Naive thymus-derived CD8-positive, alpha-beta T cell (primary cell): ENCODE results near the gene SCIN. TPM values are rescaled to one million over a fixed set of nuclear protein-coding genes. Genes with fewer than 3 reads are reported as not detected.

Experiments
- ATAC-seq, 2 donors: fragments of 150-1000 bp; cut with Tn5 transposase in 1 of 2; sonication (Bioruptor Pico), chemical (Tn5 transposase) in 1 of 2; 1 replicate in 1 of 2; 2 replicates in 1 of 2; pipeline ENCODE4 v1.10.0; 2021; ENCODE audit warnings: mild to moderate bottlenecking in 2 of 2, moderate library complexity in 2 of 2
- POLR2A ChIA-PET: fragments of 350-600 bp; sonication (Branson Sonifier 250); formaldehyde crosslinking; loops from one replicate; lab custom pipeline; 2021; ENCODE audit warnings: antibody characterized with exemption; lab: Charles Lee
- DNase-seq, 10 donors: peaks; one replicate each; pipeline versions ENCODE4 v3.0.0 to v3.0.0-alpha.2; 2020 to 2022
- H3K27ac Mint-ChIP-seq, 10 donors: one replicate each; pipeline ENCODE4 v1.8.0; 2020 to 2022; ENCODE audit warnings: mild to moderate bottlenecking in 10 of 10, mixed read lengths in 10 of 10, moderate library complexity in 4 of 10, inconsistent platforms in 1 of 10
- H3K27me3 Mint-ChIP-seq, 5 donors: one replicate each; pipeline ENCODE4 v1.8.0; 2021 to 2022; ENCODE audit warnings: mixed read lengths in 5 of 5
- H3K36me3 Mint-ChIP-seq, 3 donors: one replicate each; pipeline ENCODE4 v1.8.0; 2020 to 2022; ENCODE audit warnings: mixed read lengths in 3 of 3, mild to moderate bottlenecking in 2 of 3, inconsistent platforms in 1 of 3
- H3K4me1 Mint-ChIP-seq, 4 donors: one replicate each; pipeline ENCODE4 v1.8.0; 2021 to 2022; ENCODE audit warnings: mixed read lengths in 4 of 4
- H3K4me3 Mint-ChIP-seq, 10 donors: one replicate each; pipeline ENCODE4 v1.8.0; 2020 to 2022; ENCODE audit warnings: mild to moderate bottlenecking in 10 of 10, mixed read lengths in 10 of 10, moderate library complexity in 6 of 10, inconsistent platforms in 1 of 10
- H3K9me3 Mint-ChIP-seq, 9 donors: one replicate each; pipeline ENCODE4 v1.8.0; 2020 to 2022; ENCODE audit warnings: mixed read lengths in 9 of 9, mild to moderate bottlenecking in 3 of 9, inconsistent platforms in 1 of 9, moderate library complexity in 1 of 9
- polyA plus RNA-seq, 3 donors: library from polyadenylated mRNA; unstranded; fragments of 300-500 nt; fragmentation: Illumina TruSeq; gene quantifications; one replicate each; pipeline ENCODE4 v1.2.3, GENCODE V29; 2021
- total RNA-seq, 8 experiments: library from RNA in 2 of 8; stranded (reverse) in 2 of 8; gene quantifications; one replicate each; pipeline ENCODE4 v1.2.3 and lab custom pipeline; 2021 to 2026

The SCIN gene
- total and polyA plus RNA-seq, 5 experiments from 2014 or later = 0.10 to 0.41 (median 0.38) TPM; not detected in 2

DNA sequence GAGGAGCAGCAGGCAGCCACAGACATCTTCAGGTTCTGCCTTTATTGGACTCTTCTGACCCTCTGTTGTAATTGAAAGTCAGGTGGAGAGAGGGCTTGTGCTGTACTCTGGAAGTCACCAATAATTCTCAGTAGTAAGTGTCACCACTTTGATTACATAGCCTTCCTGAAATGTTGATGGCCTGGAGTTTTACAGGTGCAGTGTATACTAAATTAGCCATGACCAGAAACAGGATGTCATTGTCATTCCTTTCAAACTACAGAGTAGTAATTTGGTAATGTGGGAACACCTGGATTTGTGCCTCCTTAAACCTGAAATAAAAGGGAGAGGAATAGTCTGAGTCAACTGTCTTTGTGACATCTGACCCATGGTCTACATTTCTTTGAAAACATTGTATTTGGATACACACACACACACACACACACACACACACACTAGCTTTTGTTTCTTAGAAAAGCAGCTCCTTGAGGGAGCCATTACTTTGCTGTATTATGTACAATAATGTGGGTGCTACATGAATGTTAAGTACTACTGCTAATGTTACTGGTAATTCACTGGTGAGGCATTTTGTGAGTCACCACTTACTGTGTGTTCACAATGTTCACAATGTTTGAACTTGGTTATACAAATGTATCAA, 136.5 kb downstream of the SCIN start:
- DNase-seq (no peak), ATAC-seq (no peak)
- POLR2A ChIA-PET = interaction anchor here (1.0 kb wide), 1 partner anchor 9 kb away, joined by 3 read pairs; no protein-coding TSS in a partner anchor
- Mint-ChIP-seq H3K27me3 (no peaks in the 10 kb centered on the region), H3K27ac (no peak overlapping the region), H3K4me3 (no peak overlapping the region), H3K36me3 (peaks cover 0 to 4% (median 0%) of the 10 kb centered on the region in 3 donors), H3K4me1 (no peaks in the 10 kb centered on the region), H3K9me3 (peaks cover 0 to 2% (median 0%) of the 10 kb centered on the region in 9 donors)

DNA sequence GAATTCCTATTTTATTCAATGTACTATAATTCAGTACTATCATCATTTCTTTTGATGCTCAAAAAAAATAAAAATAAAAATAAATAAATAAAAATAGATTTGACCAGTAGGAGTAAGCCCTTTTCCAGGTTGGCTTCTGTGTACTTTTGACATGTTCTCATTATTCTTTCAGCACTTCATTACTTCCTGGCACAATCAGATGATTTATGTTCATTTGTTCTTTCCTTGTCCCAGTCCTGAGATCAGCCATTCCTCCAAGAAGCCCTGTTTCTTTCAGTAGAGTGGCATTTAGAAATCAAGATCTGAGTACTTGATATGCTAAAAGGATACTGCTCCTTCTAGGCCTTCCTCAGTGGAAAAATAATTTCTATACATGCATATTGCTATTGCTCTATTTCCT, 137.8 kb downstream of the SCIN start:
- Mint-ChIP-seq H3K36me3 (peaks cover 0 to 4% (median 0%) of the 10 kb centered on the region in 3 donors), H3K4me3 (no peak overlapping the region), H3K9me3 (no peaks in the 10 kb centered on the region), H3K27ac (no peak overlapping the region), H3K4me1 (no peaks in the 10 kb centered on the region), H3K27me3 (no peaks in the 10 kb centered on the region)
- ATAC-seq (no peak), DNase-seq (no peak)
- POLR2A ChIA-PET = no interaction called here

Other genes starting within 250 kb of the SCIN start
- 1 to 10 TPM; 3.5 to 4.0 TPM for gene VWDE, start 166.9 kb upstream of the SCIN start, total RNA-seq
- 1 to 10 TPM in 1 of 3 donors, not detected in 2; 1.0 TPM for gene VWDE, start 166.9 kb upstream of the SCIN start, polyA plus RNA-seq
- gene ARL4A, start 116.9 kb downstream of the SCIN start, total RNA-seq = 1 to 10 TPM; 7.0 to 7.1 TPM
- gene ARL4A, start 116.9 kb downstream of the SCIN start, polyA plus RNA-seq = 10 to 100 TPM; 16.9 to 23.7 (median 20.6) TPM